Osteoblast (primary cell): Measurements from ENCODE around the gene VMAC. TPM values are rescaled to one million over a fixed set of nuclear protein-coding genes. Genes with fewer than 3 reads are reported as not detected.

Experiments
- DNase-seq: peaks from one replicate; pipeline ENCODE4 v3.0.0; 2011; ENCODE audit warnings: low spot score, mixed read lengths; ENCODE audit not compliant: insufficient read length; ENCODE audit errors: missing footprints
- H2AFZ ChIP-seq: 2 replicates; pipeline ENCODE4 v1.6.0; 2011; ENCODE audit warnings: mild to moderate bottlenecking, low read length
- H3K27ac ChIP-seq: 2 replicates; pipeline ENCODE4 v1.5.1; 2011; ENCODE audit warnings: mild to moderate bottlenecking, low read depth, low read length, moderate library complexity
- H3K27me3 ChIP-seq: 2 replicates; pipeline ENCODE4 v1.6.0; 2012; ENCODE audit warnings: mild to moderate bottlenecking, control low read depth, inconsistent platforms, low read length, moderate library complexity; ENCODE audit not compliant: insufficient read depth
- H3K36me3 ChIP-seq: 2 replicates; pipeline ENCODE4 v1.5.1; 2011; ENCODE audit warnings: mild to moderate bottlenecking, low read length, control low read depth, moderate library complexity; ENCODE audit not compliant: insufficient read depth
- H3K4me1 ChIP-seq: 2 replicates; pipeline ENCODE4 v1.5.1; 2011; ENCODE audit warnings: mild to moderate bottlenecking, low read length, control low read depth, moderate library complexity; ENCODE audit not compliant: insufficient read depth
- H3K4me2 ChIP-seq: 2 replicates; pipeline ENCODE4 v1.6.0; 2011; ENCODE audit warnings: mild to moderate bottlenecking, low read length; ENCODE audit not compliant: insufficient read depth
- H3K4me3 ChIP-seq: fragments of 200-600 bp; sonication (generic); 3 replicates; pipeline ENCODE4 v1.5.1; 2012; ENCODE audit warnings: mild to moderate bottlenecking, low read length, inconsistent platforms; ENCODE audit not compliant: insufficient read depth
- H3K79me2 ChIP-seq: 2 replicates; pipeline ENCODE4 v1.6.0; 2012; ENCODE audit warnings: mild to moderate bottlenecking, low read length, control low read depth, inconsistent platforms; ENCODE audit not compliant: insufficient read depth
- H3K9me3 ChIP-seq: 2 replicates; pipeline ENCODE4 v1.5.1; 2011; ENCODE audit warnings: low read depth, low read length, control low read depth
- H4K20me1 ChIP-seq: 2 replicates; pipeline ENCODE4 v1.6.0; 2012; ENCODE audit warnings: mild to moderate bottlenecking, low read length, control low read depth; ENCODE audit not compliant: insufficient read depth
- CTCF ChIP-seq: IDR thresholded peaks from 2 replicates; pipeline ENCODE4 v1.5.1; 2011; ENCODE audit warnings: mild to moderate bottlenecking, low read depth, low read length, moderate library complexity; ENCODE audit errors: extremely low read depth
- total RNA-seq: library from RNA; depleted of rRNA; stranded (reverse); fragments of >200 nt; gene quantifications from 2 replicates; pipeline ENCODE4 v1.2.3, GENCODE V29; 2012

The VMAC gene
- total RNA-seq, 1 donor = 12.3 TPM

GRCh38 chr19:5923356-5923755 lies 18.7 kb downstream of the VMAC start:
- Histone ChIP-seq H3K27me3 (no peaks in the 10 kb centered on the region), H3K4me2 (no peak overlapping the region), H3K9me3 (no peaks in the 10 kb centered on the region), H3K4me3 (no peak overlapping the region), H3K36me3 (peaks cover 82% of the 10 kb centered on the region), H3K4me1 (peaks cover 7% of the 10 kb centered on the region), H3K79me2 (no peaks in the 10 kb centered on the region), H3K27ac (no peak overlapping the region), H4K20me1 (peaks cover 14% of the 10 kb centered on the region), H2AFZ (no peak overlapping the region)
- DNase-seq = peak; percentile 68
- no peak for TF ChIP-seq CTCF

GRCh38 chr19:5925830-5926427 lies 21.3 kb downstream of the VMAC start:
- Histone ChIP-seq H2AFZ (no peak overlapping the region), H3K9me3 (no peaks in the 10 kb centered on the region), H4K20me1 (peaks cover 14% of the 10 kb centered on the region), H3K79me2 (no peaks in the 10 kb centered on the region), H3K4me3 (no peak overlapping the region), H3K4me2 (no peak overlapping the region), H3K27me3 (no peaks in the 10 kb centered on the region), H3K36me3 (peaks cover 92% of the 10 kb centered on the region), H3K4me1 (peaks cover 7% of the 10 kb centered on the region), H3K27ac (peak overlapping the region; percentile 79)
- TF ChIP-seq CTCF = no peak
- peak; percentile 23 for DNase-seq

- TF ChIP-seq CTCF = no peak
- H3K79me2 ChIP-seq = no peaks in the 10 kb centered on the region
- peaks cover 14% of the 10 kb centered on the region for H4K20me1 ChIP-seq
- no peak overlapping the region for H3K4me3 ChIP-seq
- H3K27ac ChIP-seq = peak overlapping the region; percentile 79
- peaks cover 92% of the 10 kb centered on the region for H3K36me3 ChIP-seq
- H2AFZ ChIP-seq = no peak overlapping the region
- H3K4me2 ChIP-seq = no peak overlapping the region
- peaks cover 7% of the 10 kb centered on the region for H3K4me1 ChIP-seq
- peak; percentile 97 for DNase-seq
- H3K27me3 ChIP-seq = no peaks in the 10 kb centered on the region
- no peaks in the 10 kb centered on the region for H3K9me3 ChIP-seq
Observed at GRCh38 chr19:5926641-5927440, 22.2 kb downstream of the VMAC start.

GRCh38 chr19:5927441-5927821 lies 22.8 kb downstream of the VMAC start:
- no peaks in the 10 kb centered on the region for H3K9me3 ChIP-seq
- no peaks in the 10 kb centered on the region for H3K27me3 ChIP-seq
- H2AFZ ChIP-seq = no peak overlapping the region
- H3K36me3 ChIP-seq = peaks cover 94% of the 10 kb centered on the region
- TF ChIP-seq CTCF = no peak
- H3K79me2 ChIP-seq = no peaks in the 10 kb centered on the region
- peaks cover 7% of the 10 kb centered on the region for H3K4me1 ChIP-seq
- no peak overlapping the region for H3K4me2 ChIP-seq
- DNase-seq = peak; percentile 19
- H3K27ac ChIP-seq = peak overlapping the region; percentile 79
- no peak overlapping the region for H3K4me3 ChIP-seq
- H4K20me1 ChIP-seq = peaks cover 14% of the 10 kb centered on the region
